H9 (cell line): ENCODE results near the gene FKTN. TPM values are rescaled to one million over a fixed set of nuclear protein-coding genes. Genes with fewer than 3 reads are reported as not detected.
"Not testable (repeated sequence)": the region's sequence is repeated elsewhere in the genome, so short reads cannot be mapped to it uniquely, and the experiment has no call there.

Experiments used
- DNase-seq: peaks from one replicate; pipeline ENCODE4 v3.0.0-alpha.2; 2017
- H2AFZ ChIP-seq: one replicate; pipeline ENCODE4 v1.6.1; 2013; ENCODE audit warnings: mild to moderate bottlenecking, low read length, control low read depth, moderate library complexity
- H2AK5ac ChIP-seq: 2 replicates; pipeline ENCODE4 v1.6.1; 2013; ENCODE audit warnings: low read length, control low read depth, mixed read lengths; ENCODE audit not compliant: insufficient read length
- H2BK120ac ChIP-seq: one replicate; pipeline ENCODE4 v1.6.1; 2013; ENCODE audit warnings: low read depth, mild to moderate bottlenecking, low read length, control low read depth, inconsistent platforms; ENCODE audit not compliant: poor library complexity, severe bottlenecking
- H2BK12ac ChIP-seq: 2 replicates; pipeline ENCODE4 v1.6.1; 2013; ENCODE audit warnings: low read length, control low read depth, mixed read lengths, low read depth; ENCODE audit not compliant: insufficient read length
- H2BK15ac ChIP-seq: 2 replicates; pipeline ENCODE4 v1.6.1; 2013; ENCODE audit warnings: low read depth, low read length, control low read depth
- H2BK20ac ChIP-seq: one replicate; pipeline ENCODE4 v1.6.1; 2013; ENCODE audit warnings: low read depth, mild to moderate bottlenecking, low read length, control low read depth, inconsistent platforms; ENCODE audit not compliant: poor library complexity, severe bottlenecking
- H2BK5ac ChIP-seq: 2 replicates; pipeline ENCODE4 v1.6.1; 2013; ENCODE audit warnings: low read length, control low read depth, mixed read lengths; ENCODE audit not compliant: insufficient read length
- H3K14ac ChIP-seq: 2 replicates; pipeline ENCODE4 v1.6.1; 2013; ENCODE audit warnings: low read length, control low read depth; ENCODE audit not compliant: insufficient read depth
- H3K18ac ChIP-seq: 2 replicates; pipeline ENCODE4 v1.6.1; 2013; ENCODE audit warnings: low read depth, mild to moderate bottlenecking, mixed read lengths, low read length, control low read depth; ENCODE audit not compliant: insufficient read length
- H3K23ac ChIP-seq: 2 replicates; pipeline ENCODE4 v1.6.1; 2013; ENCODE audit warnings: low read length, control low read depth, mixed read lengths, low read depth; ENCODE audit not compliant: insufficient read length
- H3K23me2 ChIP-seq: 2 replicates; pipeline ENCODE4 v1.6.1; 2013; ENCODE audit warnings: low read depth, mild to moderate bottlenecking, mixed read lengths, low read length, control low read depth; ENCODE audit not compliant: insufficient read length, poor library complexity, severe bottlenecking
- H3K27ac ChIP-seq: 2 replicates; pipeline ENCODE4 v1.5.1; 2013; ENCODE audit warnings: low read length, control low read depth, mixed read lengths, low read depth; ENCODE audit not compliant: insufficient read length
- H3K27me3 ChIP-seq: 2 replicates; pipeline ENCODE4 v1.6.1; 2013; ENCODE audit warnings: low read length, control low read depth, inconsistent platforms; ENCODE audit not compliant: insufficient read depth
- H3K4ac ChIP-seq: 2 replicates; pipeline ENCODE4 v1.6.1; 2013; ENCODE audit warnings: low read depth, mild to moderate bottlenecking, control low read depth, inconsistent platforms, low read length, moderate library complexity
- H3K4me1 ChIP-seq: 2 replicates; pipeline ENCODE4 v1.6.1; 2013; ENCODE audit warnings: low read length, control low read depth, inconsistent platforms; ENCODE audit not compliant: insufficient read depth
- H3K4me2 ChIP-seq: 2 replicates; pipeline ENCODE4 v1.6.1; 2013; ENCODE audit warnings: low read length, control low read depth, mixed read lengths; ENCODE audit not compliant: insufficient read length, insufficient read depth
- H3K56ac ChIP-seq: 2 replicates; pipeline ENCODE4 v1.6.1; 2013; ENCODE audit warnings: low read depth, mild to moderate bottlenecking, mixed read lengths, low read length, control low read depth; ENCODE audit not compliant: insufficient read length
- H3K79me1 ChIP-seq: 2 replicates; pipeline ENCODE4 v1.6.1; 2013; ENCODE audit warnings: low read depth, mild to moderate bottlenecking, moderate library complexity, low read length, control low read depth, inconsistent platforms; ENCODE audit not compliant: insufficient read depth, poor library complexity, severe bottlenecking
- H3K79me2 ChIP-seq: 2 replicates; pipeline ENCODE4 v1.6.1; 2013; ENCODE audit warnings: low read length, control low read depth, inconsistent platforms; ENCODE audit not compliant: insufficient read depth
- H3K9ac ChIP-seq: 2 replicates; pipeline ENCODE4 v1.6.1; 2013; ENCODE audit warnings: low read length, control low read depth, mixed read lengths; ENCODE audit not compliant: insufficient read length; ENCODE audit errors: extremely low read depth
- H3K9me3 ChIP-seq: one replicate; pipeline ENCODE4 v1.6.1; 2013; ENCODE audit warnings: low read depth, low read length, inconsistent platforms; ENCODE audit not compliant: control insufficient read depth
- H3T11ph ChIP-seq: one replicate; pipeline ENCODE4 v1.6.1; 2013; ENCODE audit warnings: mild to moderate bottlenecking, low read length, control low read depth, inconsistent platforms
- H4K20me1 ChIP-seq: one replicate; pipeline ENCODE4 v1.6.1; 2013; ENCODE audit not compliant: control insufficient read depth, insufficient read length, insufficient read depth
- H4K5ac ChIP-seq: 2 replicates; pipeline ENCODE4 v1.6.1; 2013; ENCODE audit warnings: low read depth, mild to moderate bottlenecking, mixed read lengths, low read length, control low read depth; ENCODE audit not compliant: insufficient read length
- H4K8ac ChIP-seq: replicated peaks from 2 replicates; pipeline ENCODE4 v1.6.1; 2013; ENCODE audit warnings: low read length, control low read depth, mixed read lengths, low read depth; ENCODE audit not compliant: insufficient read length
- H4K91ac ChIP-seq: 2 replicates; pipeline ENCODE4 v1.6.1; 2013; ENCODE audit warnings: low read depth, mild to moderate bottlenecking, moderate library complexity, mixed read lengths, low read length, control low read depth; ENCODE audit not compliant: insufficient read length
- H3K27ac Mint-ChIP-seq, 3 experiments: 2 replicates in 2 of 3; 3 replicates in 1 of 3; pipeline ENCODE4 v1.8.0; 2020 to 2021; ENCODE audit warnings: mixed read lengths in 3 of 3, mild to moderate bottlenecking in 1 of 3, moderate library complexity in 1 of 3
- H3K27me3 Mint-ChIP-seq: 2 replicates; pipeline ENCODE4 v1.8.0; 2021; ENCODE audit warnings: low read depth, mild to moderate bottlenecking, moderate library complexity, mixed read lengths
- H3K36me3 Mint-ChIP-seq, 3 experiments: 2 replicates in 2 of 3; 3 replicates in 1 of 3; pipeline ENCODE4 v1.8.0; 2020 to 2021; ENCODE audit warnings: low read depth in 3 of 3, mixed read lengths in 3 of 3; ENCODE audit not compliant: insufficient read depth in 1 of 3
- H3K4me1 Mint-ChIP-seq, 2 experiments: 2 replicates each; pipeline ENCODE4 v1.8.0; 2020; ENCODE audit warnings: mixed read lengths in 2 of 2
- H3K4me3 Mint-ChIP-seq, 2 experiments: 2 replicates in 1 of 2; 3 replicates in 1 of 2; pipeline ENCODE4 v1.8.0; 2020 to 2021; ENCODE audit warnings: mild to moderate bottlenecking in 2 of 2, mixed read lengths in 2 of 2, moderate library complexity in 1 of 2
- H3K9me3 Mint-ChIP-seq, 2 experiments: 2 replicates in 1 of 2; 3 replicates in 1 of 2; pipeline ENCODE4 v1.8.0; 2020; ENCODE audit warnings: mild to moderate bottlenecking in 2 of 2, mixed read lengths in 2 of 2, moderate library complexity in 1 of 2
- CTCF ChIP-seq: fragments of 200-600 bp; sonication (generic); conservative IDR thresholded peaks from 3 replicates; pipeline ENCODE4 v1.8.0; 2021; ENCODE audit warnings: antibody characterized with exemption, mild to moderate bottlenecking
- WGBS: extraction: QIAGEN DNeasy Blood & Tissue Kit; methylation state at CpG from one replicate; pipeline ENCODE4 v1.1.7; 2013; ENCODE audit warnings: missing lambda C conversion rate, low lambda C conversion rate, mixed read lengths; ENCODE audit not compliant: insufficient read length; ENCODE audit errors: extremely low coverage; 5-methylcytosine and 5-hydroxymethylcytosine counted together
- total RNA-seq: library from RNA; stranded (reverse); gene quantifications from 2 replicates; pipeline ENCODE4 v1.2.1, GENCODE V29; 2021

FKTN gene
- total RNA-seq, 1 experiment from 2014 or later, result 14.3 TPM

- WGBS, result no CpG with 5 or more reads among the region's 11 CpGs
- no peaks in the 10 kb centered on the region for H3K27me3 Mint-ChIP-seq
- H3K9me3 Mint-ChIP-seq, result peaks cover 7 to 8% of the 10 kb centered on the region in 2 experiments; a peak in 3 of 5 replicates
- H3K27ac Mint-ChIP-seq, result peak overlapping the region in 2 of 3 experiments; percentile 35 to 82; a peak in 3 of 7 replicates
- Histone ChIP-seq H2AFZ (no peak overlapping the region), H3K18ac (no peak overlapping the region), H3K4me1 (no peaks in the 10 kb centered on the region), H2AK5ac (no peak overlapping the region), H3K9ac (no peak overlapping the region), H2BK5ac (no peak overlapping the region), H2BK12ac (no peak overlapping the region), H3K27me3 (no peaks in the 10 kb centered on the region), H4K20me1 (no peaks in the 10 kb centered on the region), H3K23ac (no peak overlapping the region), H3K14ac (no peak overlapping the region; the same call in 1 of the 2 replicates), H4K91ac (no peak overlapping the region), H3K23me2 (no peaks in the 10 kb centered on the region), H3K27ac (no peak overlapping the region), H3K9me3 (no peaks in the 10 kb centered on the region), H3K56ac (no peak overlapping the region), H4K8ac (no peak overlapping the region), H3T11ph (no peak overlapping the region), H3K79me1 (no peaks in the 10 kb centered on the region), H2BK15ac (no peak overlapping the region), H3K79me2 (no peaks in the 10 kb centered on the region), H2BK120ac (no peak overlapping the region), H2BK20ac (no peak overlapping the region), H4K5ac (no peak overlapping the region), H3K4ac (no peak overlapping the region), H3K4me2 (no peak overlapping the region)
- peak; percentile 36 for DNase-seq
- H3K4me1 Mint-ChIP-seq, result peaks cover 12 to 14% of the 10 kb centered on the region in 2 experiments
- no peak for TF ChIP-seq CTCF
- no peak overlapping the region for H3K4me3 Mint-ChIP-seq
- peaks cover 27 to 46% (median 40%) of the 10 kb centered on the region in 3 experiments for H3K36me3 Mint-ChIP-seq
Measured at GRCh38 chr9:105515811-105516413, 42.0 kb upstream of the FKTN start.

DNA sequence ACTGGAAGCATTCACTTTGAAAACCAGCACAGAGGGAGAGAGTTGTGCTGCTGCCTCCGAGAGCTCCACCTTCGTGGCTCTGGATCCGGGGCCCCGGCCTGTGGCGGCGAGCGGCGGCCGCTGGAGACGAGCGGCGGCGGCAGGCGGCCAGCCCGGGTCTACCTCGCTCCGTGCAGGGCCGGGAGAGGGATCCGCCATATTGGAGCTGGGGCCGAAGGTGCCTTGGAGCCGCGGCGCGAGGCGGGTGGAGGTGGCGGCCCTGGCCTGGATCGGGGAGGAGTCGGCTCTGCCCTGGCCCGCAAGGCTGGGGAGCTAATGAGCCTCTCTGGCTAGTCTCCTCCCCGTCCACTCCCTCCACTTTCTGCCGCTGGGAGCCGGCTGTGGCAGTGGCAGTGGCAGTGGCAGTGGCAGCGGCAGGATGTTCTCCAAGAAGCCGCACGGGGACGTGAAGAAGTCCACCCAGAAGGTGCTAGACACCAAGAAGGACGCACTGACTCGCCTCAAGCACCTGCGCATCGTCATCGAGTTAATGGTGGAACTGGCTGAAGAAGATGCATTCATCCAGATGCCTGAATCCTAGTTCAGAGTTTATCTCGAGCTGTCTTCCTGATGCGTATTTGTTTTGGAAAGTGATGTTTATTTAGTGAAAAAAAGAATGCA, 38.1 kb upstream of the FKTN start:
- not testable (repeated sequence) for H3K14ac ChIP-seq
- H3K36me3 Mint-ChIP-seq, result peaks cover 34 to 45% (median 38%) of the 10 kb centered on the region in 3 experiments

More for the DNA sequence above, 38.1 kb upstream of the FKTN start:
- H2AK5ac ChIP-seq, H3K27me3 ChIP-seq, H3K9me3 Mint-ChIP-seq, H3T11ph ChIP-seq, H3K27ac ChIP-seq, H3K9ac ChIP-seq, H3K4ac ChIP-seq, H2BK5ac ChIP-seq, H3K18ac ChIP-seq, H4K5ac ChIP-seq, H3K27ac Mint-ChIP-seq, H3K4me3 Mint-ChIP-seq, H3K23me2 ChIP-seq, H2BK15ac ChIP-seq, H2BK120ac ChIP-seq, H3K4me2 ChIP-seq, H2BK20ac ChIP-seq, H3K4me1 ChIP-seq, H3K79me2 ChIP-seq, H3K23ac ChIP-seq, H3K79me1 ChIP-seq, H3K27me3 Mint-ChIP-seq, H2AFZ ChIP-seq, H2BK12ac ChIP-seq, H3K9me3 ChIP-seq, H3K56ac ChIP-seq, H4K8ac ChIP-seq, H4K91ac ChIP-seq, H4K20me1 ChIP-seq, DNase-seq: not testable (repeated sequence)
- peaks cover 11 to 12% of the 10 kb centered on the region in 2 experiments for H3K4me1 Mint-ChIP-seq
- no CpG with 5 or more reads among the region's 43 CpGs for WGBS
